HepG2 (cell line): ENCODE measurements around the gene ITPRIPL1. TPM values are rescaled to one million over a fixed set of nuclear protein-coding genes. Genes with fewer than 3 reads are reported as not detected.
A peak's percentile ranks its signal among the peaks of the same experiment; 100 is the strongest.

Source experiments
- ATF7-NPFF ChIP-seq: sonication (generic); formaldehyde crosslinking; IDR thresholded peaks from 2 replicates; pipeline ENCODE4 v1.8.1; 2023; ENCODE audit warnings: mild to moderate bottlenecking, low read depth, missing genetic modification reagents, moderate library complexity
- CENPX ChIP-seq: sonication (generic); formaldehyde crosslinking; IDR thresholded peaks from 2 replicates; pipeline ENCODE4 v1.9.0; 2021; ENCODE audit warnings: mild to moderate bottlenecking, missing genetic modification reagents, moderate library complexity
- DNMT3B ChIP-seq: conservative IDR thresholded peaks from 2 replicates; pipeline ENCODE4 v1.6.1; 2016; ENCODE audit warnings: missing biosample characterization, control low read depth
- FOXM1 ChIP-seq: sonication (generic); formaldehyde crosslinking; IDR thresholded peaks from 2 replicates; pipeline ENCODE4 v1.5.0; 2020; ENCODE audit warnings: missing genetic modification reagents
- GFI1 ChIP-seq: sonication (generic); formaldehyde crosslinking; IDR thresholded peaks from 2 replicates; pipeline ENCODE4 v1.5.0; 2020; ENCODE audit warnings: missing genetic modification reagents, mild to moderate bottlenecking, borderline replicate concordance
- HCFC1 ChIP-seq: fragments of 150-350 bp; IDR thresholded peaks from 2 replicates; pipeline ENCODE4 v1.6.1; 2014; ENCODE audit warnings: low read depth, low read length
- NFYB ChIP-seq: sonication (generic); formaldehyde crosslinking; IDR thresholded peaks from 2 replicates; pipeline ENCODE4 v1.4.0; 2020; ENCODE audit warnings: missing genetic modification reagents
- SALL2 ChIP-seq: sonication (generic); formaldehyde crosslinking; IDR thresholded peaks from 2 replicates; pipeline ENCODE4 v1.8.1; 2023; ENCODE audit warnings: mild to moderate bottlenecking, missing genetic modification reagents, inconsistent platforms
- SCMH1 ChIP-seq: sonication (generic); formaldehyde crosslinking; IDR thresholded peaks from 2 replicates; pipeline ENCODE4 v1.9.0; 2021; ENCODE audit warnings: missing genetic modification reagents, mild to moderate bottlenecking, borderline replicate concordance
- SUZ12 ChIP-seq: fragments of 150-350 bp; IDR thresholded peaks from 2 replicates; pipeline ENCODE4 v1.6.1; 2014; ENCODE audit warnings: low read depth, low read length
- TEAD3 ChIP-seq: optimal IDR thresholded peaks from 2 replicates; pipeline ENCODE3; 2016; ENCODE audit warnings: borderline replicate concordance
- ZMAT3 ChIP-seq: sonication (generic); formaldehyde crosslinking; conservative IDR thresholded peaks from 2 replicates; pipeline ENCODE4 v1.7.0; 2021; ENCODE audit warnings: missing genetic modification reagents
- ZNF17 ChIP-seq: sonication (generic); formaldehyde crosslinking; IDR thresholded peaks from 2 replicates; pipeline ENCODE4 v1.5.0; 2020; ENCODE audit warnings: mild to moderate bottlenecking, missing genetic modification reagents
- ZNF382 ChIP-seq: sonication (generic); formaldehyde crosslinking; IDR thresholded peaks from 2 replicates; pipeline ENCODE4 v1.5.0; 2020; ENCODE audit warnings: missing genetic modification reagents, mild to moderate bottlenecking, borderline replicate concordance
- ZNF577 ChIP-seq: sonication (generic); formaldehyde crosslinking; IDR thresholded peaks from 2 replicates; pipeline ENCODE4 v1.4.0; 2020; ENCODE audit warnings: mild to moderate bottlenecking, low read depth, missing genetic modification reagents, borderline replicate concordance
- polyA plus RNA-seq, 8 experiments: library from polyadenylated mRNA; depleted of rRNA in 3 of 8; stranded (reverse) in 7 of 8; unstranded in 1 of 8; fragments of >200 nt; fragmentation: Illumina TruSeq in 4 of 8; extraction: Trizol in 4 of 8; gene quantifications; 2 replicates each; pipeline versions ENCODE4 v1.2.1 to v1.2.3, GENCODE V29; 2011 to 2016; ENCODE audit warnings: low read depth in 4 of 8, missing spikeins in 1 of 8, mixed read lengths in 1 of 8; ENCODE audit not compliant: insufficient read depth in 1 of 8
- total RNA-seq, 5 experiments: library from RNA; depleted of rRNA; stranded (reverse); fragments of >200 nt; fragmentation: Illumina TruSeq; extraction: Trizol; gene quantifications; 2 replicates each; pipeline ENCODE4 v1.2.3, GENCODE V29; 2016; ENCODE audit warnings: low read depth in 1 of 5
- TF ChIP-seq, protein P1 (sequence below): sonication (generic); formaldehyde crosslinking; IDR thresholded peaks from 2 replicates; pipeline ENCODE4 v1.5.0; 2020; ENCODE audit warnings: mild to moderate bottlenecking, missing genetic modification reagents, borderline replicate concordance
- TF ChIP-seq, protein P2 (sequence below): sonication (generic); formaldehyde crosslinking; IDR thresholded peaks from 2 replicates; pipeline ENCODE4 v1.4.0; 2020; ENCODE audit warnings: mild to moderate bottlenecking, missing genetic modification reagents
- TF ChIP-seq, protein P3 (sequence below): sonication (generic); formaldehyde crosslinking; IDR thresholded peaks from 2 replicates; pipeline ENCODE4 v1.9.0; 2022; ENCODE audit warnings: low read depth, missing genetic modification reagents

ITPRIPL1 gene
- total and polyA plus RNA-seq, 2 of the 13 experiments (the other 11 are each of a cell fraction or from before 2014, with no cell fraction given), result 4.3 to 11.7 TPM

DNA sequence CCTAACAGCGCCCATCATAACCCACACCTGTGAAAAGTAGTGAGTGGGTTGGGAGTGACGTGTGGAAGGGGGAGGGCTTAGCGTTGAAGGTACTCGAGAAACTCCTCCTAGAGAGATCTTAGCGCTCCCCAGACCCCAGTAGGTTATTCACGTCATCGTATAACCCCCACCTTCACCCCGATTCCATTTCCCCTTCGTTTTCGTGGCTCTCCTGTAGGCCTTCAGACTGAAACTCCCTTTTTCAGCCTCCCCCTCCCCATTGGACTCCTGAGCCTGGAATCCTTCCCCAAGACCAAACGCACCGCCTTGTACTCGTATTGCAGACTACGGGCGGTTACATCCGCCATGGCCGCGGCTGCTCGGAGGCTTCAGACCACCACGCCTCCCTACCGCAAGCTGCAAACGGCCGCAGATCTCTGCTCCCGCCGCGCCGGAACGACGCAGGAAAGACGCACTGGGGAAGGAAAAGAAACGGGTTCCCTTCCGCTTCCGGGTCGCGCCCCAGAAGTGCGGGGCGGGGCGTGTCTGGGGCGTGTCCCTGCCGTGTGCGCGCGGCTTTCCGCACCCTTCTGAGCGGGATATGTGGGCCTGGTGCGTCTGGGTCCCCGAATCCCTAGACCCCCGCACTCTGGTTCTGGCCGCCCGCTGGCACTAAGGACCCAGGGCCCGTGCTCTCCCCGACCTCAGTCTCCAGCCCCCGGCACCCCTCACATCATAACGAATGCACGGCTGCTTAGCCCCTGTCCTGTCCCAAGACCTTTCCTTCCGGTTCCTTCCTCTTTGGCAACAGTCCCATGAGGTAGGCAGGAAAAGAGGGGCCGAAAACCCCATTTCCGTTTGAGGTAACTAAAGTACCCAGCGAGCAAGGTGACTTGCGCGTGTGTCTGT is 19.8 kb upstream of the ITPRIPL1 start, which contains the start of gene SNRNP200 (continued):
- TF ChIP-seq SCMH1, result no peak
- peak; percentile 76 for TF ChIP-seq HCFC1
- no peak; the same call in 1 of the 2 replicates for TF ChIP-seq GFI1 (CRISPR knock-in tag)
- TF ChIP-seq, protein P1, sequence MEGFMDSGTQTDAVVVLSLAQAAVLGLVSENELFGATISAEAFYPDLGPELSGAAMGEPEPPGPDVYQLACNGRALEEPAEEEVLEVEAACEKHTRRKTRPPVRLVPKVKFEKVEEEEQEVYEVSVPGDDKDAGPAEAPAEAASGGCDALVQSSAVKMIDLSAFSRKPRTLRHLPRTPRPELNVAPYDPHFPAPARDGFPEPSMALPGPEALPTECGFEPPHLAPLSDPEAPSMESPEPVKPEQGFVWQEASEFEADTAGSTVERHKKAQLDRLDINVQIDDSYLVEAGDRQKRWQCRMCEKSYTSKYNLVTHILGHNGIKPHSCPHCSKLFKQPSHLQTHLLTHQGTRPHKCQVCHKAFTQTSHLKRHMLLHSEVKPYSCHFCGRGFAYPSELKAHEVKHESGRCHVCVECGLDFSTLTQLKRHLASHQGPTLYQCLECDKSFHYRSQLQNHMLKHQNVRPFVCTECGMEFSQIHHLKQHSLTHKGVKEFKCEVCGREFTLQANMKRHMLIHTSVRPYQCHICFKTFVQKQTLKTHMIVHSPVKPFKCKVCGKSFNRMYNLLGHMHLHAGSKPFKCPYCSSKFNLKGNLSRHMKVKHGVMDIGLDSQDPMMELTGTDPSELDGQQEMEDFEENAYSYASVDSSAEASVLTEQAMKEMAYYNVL (CRISPR knock-in tag), result peak; percentile 92; the same call in 1 of the 2 replicates
- peak; percentile 99 for TF ChIP-seq SALL2 (CRISPR knock-in tag)
- TF ChIP-seq NFYB, result peak; percentile 24
- TF ChIP-seq CENPX (CRISPR knock-in tag), result no peak
- no peak for TF ChIP-seq ZNF382
- TF ChIP-seq TEAD3 (CRISPR knock-in tag), result peak; percentile 76
- TF ChIP-seq DNMT3B (CRISPR knock-in tag), result no peak
- no peak for TF ChIP-seq ZNF17 (CRISPR knock-in tag)
- TF ChIP-seq, protein P2, sequence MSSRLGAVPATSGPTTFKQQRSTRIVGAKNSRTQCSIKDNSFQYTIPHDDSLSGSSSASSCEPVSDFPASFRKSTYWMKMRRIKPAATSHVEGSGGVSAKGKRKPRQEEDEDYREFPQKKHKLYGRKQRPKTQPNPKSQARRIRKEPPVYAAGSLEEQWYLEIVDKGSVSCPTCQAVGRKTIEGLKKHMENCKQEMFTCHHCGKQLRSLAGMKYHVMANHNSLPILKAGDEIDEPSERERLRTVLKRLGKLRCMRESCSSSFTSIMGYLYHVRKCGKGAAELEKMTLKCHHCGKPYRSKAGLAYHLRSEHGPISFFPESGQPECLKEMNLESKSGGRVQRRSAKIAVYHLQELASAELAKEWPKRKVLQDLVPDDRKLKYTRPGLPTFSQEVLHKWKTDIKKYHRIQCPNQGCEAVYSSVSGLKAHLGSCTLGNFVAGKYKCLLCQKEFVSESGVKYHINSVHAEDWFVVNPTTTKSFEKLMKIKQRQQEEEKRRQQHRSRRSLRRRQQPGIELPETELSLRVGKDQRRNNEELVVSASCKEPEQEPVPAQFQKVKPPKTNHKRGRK, result 0 out of 2 replicates have a peak, but pooled peaks have one; percentile 30
- peak; percentile 92 for TF ChIP-seq ATF7-NPFF (CRISPR knock-in tag)
- peak; percentile 86; the same call in 1 of the 2 replicates for TF ChIP-seq ZNF577
- TF ChIP-seq SUZ12, result no peak
- peak; percentile 90; the same call in 1 of the 2 replicates for TF ChIP-seq FOXM1 (CRISPR knock-in tag)
- TF ChIP-seq ZMAT3 (CRISPR knock-in tag), result peak; percentile 84; the same call in 1 of the 2 replicates
- TF ChIP-seq, protein P3, sequence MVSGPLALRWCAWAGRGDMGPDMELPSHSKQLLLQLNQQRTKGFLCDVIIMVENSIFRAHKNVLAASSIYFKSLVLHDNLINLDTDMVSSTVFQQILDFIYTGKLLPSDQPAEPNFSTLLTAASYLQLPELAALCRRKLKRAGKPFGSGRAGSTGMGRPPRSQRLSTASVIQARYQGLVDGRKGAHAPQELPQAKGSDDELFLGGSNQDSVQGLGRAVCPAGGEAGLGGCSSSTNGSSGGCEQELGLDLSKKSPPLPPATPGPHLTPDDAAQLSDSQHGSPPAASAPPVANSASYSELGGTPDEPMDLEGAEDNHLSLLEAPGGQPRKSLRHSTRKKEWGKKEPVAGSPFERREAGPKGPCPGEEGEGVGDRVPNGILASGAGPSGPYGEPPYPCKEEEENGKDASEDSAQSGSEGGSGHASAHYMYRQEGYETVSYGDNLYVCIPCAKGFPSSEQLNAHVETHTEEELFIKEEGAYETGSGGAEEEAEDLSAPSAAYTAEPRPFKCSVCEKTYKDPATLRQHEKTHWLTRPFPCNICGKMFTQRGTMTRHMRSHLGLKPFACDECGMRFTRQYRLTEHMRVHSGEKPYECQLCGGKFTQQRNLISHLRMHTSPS (CRISPR knock-in tag), result peak; percentile 38; the same call in 1 of the 2 replicates
